ENCODE results near the gene HDAC9.

DNA sequence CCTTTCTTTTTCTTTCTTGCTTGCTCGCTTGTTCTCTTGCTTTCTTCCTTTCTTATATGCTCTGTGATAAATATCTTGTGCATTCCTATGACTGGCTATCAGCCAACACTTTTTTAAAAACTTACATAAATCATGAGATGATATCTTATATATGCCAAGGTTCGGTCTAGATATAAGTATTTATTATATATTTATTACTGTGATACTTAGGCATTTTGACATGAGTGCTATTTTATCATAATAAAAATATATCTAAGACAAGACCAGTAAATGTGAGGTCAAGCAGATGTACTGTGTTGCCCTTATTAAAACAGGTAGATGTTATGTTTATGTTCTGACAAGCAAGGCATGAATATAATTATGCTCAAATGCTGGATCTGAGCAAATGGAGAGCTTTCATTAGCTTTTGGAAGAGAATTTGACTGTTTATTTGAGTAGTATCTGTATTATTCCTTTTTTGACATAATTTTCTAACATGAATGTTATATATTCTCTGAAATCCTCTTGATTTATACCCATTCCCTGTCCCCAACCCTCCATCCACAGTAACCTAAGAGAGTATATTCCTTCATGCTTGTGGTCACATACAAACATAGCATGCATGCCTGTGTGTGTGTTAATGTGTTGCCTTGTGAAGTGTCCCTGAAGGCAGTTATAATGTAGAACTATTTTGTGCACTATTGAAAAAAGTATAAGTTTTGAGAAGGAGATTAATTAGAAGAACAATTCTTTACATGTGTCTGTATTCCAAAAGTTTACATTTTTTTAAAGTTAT, 158.0 kb downstream of the HDAC9 start:
- TF ChIP-seq, protein P1, sequence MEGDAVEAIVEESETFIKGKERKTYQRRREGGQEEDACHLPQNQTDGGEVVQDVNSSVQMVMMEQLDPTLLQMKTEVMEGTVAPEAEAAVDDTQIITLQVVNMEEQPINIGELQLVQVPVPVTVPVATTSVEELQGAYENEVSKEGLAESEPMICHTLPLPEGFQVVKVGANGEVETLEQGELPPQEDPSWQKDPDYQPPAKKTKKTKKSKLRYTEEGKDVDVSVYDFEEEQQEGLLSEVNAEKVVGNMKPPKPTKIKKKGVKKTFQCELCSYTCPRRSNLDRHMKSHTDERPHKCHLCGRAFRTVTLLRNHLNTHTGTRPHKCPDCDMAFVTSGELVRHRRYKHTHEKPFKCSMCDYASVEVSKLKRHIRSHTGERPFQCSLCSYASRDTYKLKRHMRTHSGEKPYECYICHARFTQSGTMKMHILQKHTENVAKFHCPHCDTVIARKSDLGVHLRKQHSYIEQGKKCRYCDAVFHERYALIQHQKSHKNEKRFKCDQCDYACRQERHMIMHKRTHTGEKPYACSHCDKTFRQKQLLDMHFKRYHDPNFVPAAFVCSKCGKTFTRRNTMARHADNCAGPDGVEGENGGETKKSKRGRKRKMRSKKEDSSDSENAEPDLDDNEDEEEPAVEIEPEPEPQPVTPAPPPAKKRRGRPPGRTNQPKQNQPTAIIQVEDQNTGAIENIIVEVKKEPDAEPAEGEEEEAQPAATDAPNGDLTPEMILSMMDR (IDR thresholded peaks at IDR 0.05; ENCODE audit: insufficient read depth, low read length, poor library complexity, severe bottlenecking) = no peak
- TF ChIP-seq EZH2phosphoT487 (conservative IDR thresholded peaks at IDR 0.05; ENCODE audit: low read length) = no peak
